GM19099 (cell line): Measurements from ENCODE around the gene NAPSA.

ENCODE experiments used
- POLR2A ChIP-seq: IDR thresholded peaks from 3 replicates; pipeline ENCODE4 v1.6.1; 2011; ENCODE audit warnings: low read depth; ENCODE audit not compliant: insufficient read length; ENCODE audit errors: extremely low read depth

Gene NAPSA

DNA sequence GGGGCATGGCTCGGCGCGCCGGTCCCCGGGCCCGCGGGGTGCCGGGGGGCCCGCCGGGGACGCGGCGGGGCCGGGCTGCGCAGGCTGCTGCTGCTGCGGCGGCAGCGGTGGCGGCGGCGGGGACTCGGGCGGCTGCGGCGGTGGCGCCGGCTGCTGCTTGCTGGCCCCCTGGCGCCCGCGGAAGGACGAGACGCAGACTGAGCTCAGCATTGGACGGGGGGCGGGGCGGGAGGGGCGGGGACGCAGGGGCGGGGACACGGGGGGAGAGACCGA, 36.6 kb downstream of the NAPSA start:
- TF ChIP-seq POLR2A: no peak

DNA sequence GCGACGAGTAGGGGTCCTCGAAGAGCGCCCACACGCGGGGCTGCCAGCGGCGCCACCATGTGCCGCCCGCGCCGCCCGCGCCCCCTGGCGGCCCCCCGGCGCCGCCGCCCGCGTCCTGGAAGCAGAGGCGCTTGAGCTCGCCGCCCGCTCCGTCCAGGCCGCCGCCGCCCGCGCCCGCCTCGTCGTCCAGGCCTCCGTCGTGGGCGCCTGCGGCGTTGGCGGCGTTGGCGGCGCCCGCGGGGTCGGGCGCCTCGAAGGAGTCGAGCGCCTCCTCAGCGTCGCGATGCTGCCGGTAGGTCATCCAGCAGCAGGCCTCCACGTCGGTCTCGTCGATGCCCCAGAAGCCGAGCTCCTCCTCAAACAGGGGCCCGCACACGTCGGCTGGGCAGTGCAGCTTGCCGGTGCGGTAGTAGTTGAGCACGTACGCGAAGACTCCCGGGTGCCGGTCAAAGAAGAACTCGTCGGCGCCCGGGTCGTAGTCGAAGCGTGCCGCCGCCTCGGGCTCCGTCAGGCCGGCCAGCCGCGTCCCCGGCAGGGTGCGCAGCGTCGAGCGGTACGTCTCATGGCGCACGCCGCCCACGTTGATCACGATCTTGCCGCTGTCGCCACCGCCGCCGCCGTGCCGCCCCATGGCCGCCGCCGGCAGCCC, 37.1 kb downstream of the NAPSA start:
- no peak for TF ChIP-seq POLR2A

GRCh38 chr19:50327461-50328223, 37.8 kb downstream of the NAPSA start:
- TF ChIP-seq POLR2A: no peak

DNA sequence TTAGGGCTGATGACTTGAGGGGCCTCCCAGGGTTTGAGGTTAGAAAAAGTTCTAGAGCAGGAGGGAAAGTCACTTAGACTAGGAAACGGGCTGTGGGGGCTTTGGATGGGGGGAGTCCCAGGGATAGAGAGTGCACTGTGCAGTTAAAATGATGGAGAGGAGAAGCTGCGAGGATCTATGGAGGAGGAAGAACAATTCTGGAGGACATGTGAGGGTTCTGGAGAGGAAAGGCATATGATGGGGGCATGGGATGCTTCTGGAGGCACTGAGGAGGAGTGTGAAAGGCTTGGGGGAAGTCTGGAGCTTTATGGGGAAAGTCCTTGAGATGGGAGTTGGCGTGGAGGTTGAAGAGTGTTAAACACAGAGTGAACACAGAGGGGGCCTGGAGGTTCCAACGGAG, 38.4 kb downstream of the NAPSA start:
- TF ChIP-seq POLR2A: no peak

DNA sequence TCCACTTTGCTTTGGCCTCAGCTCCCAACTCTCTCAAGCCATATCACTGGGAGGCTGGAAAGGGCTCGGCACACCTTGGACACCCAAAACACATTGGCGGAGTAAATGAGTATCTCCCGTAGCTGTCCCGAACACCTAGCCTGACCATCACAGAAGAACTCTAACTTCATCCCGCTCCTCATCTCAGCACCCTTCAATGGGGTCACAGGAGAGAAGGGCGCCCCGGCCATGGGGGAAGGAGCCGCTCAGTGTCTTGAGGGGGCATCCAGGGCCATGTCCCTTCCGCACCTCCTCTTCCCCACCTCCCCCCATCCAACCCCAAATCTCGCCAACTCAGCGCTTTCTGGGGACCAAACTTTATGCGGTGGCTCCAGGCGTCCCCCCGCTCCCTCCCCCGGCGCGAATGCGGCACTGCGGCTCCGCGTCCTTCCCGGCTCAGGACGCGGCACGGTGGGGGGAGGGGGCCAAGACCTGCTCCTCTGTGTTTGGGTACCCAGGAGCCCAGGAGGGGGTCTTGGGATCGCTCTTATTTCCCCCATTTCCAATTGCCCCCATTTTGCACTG, 39.3 kb downstream of the NAPSA start:
- TF ChIP-seq POLR2A: no peak

- TF ChIP-seq POLR2A: no peak
Measured at GRCh38 chr19:50325310-50326100, 39.9 kb downstream of the NAPSA start.

- TF ChIP-seq POLR2A: no peak
Measured at GRCh38 chr19:50324331-50324730, 41.1 kb downstream of the NAPSA start.

DNA sequence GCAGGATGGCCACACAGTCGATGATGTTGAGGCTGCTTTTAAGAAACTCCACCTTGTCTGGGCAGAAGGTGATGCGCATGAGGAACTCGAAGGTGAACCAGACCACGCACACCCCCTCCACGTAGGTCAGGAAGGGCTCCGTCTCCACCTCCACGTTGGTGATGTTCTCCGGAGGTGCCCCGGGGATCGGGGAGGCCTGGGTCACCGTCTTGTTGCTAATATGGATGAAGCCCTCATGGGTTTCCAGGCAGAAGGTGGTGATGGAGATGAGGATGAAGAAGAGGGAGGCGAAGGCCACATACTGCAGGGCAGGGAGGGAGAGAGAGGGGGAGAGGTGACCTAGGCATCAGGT, 41.7 kb downstream of the NAPSA start:
- no peak for TF ChIP-seq POLR2A

GRCh38 chr19:50322931-50323781, 42.3 kb downstream of the NAPSA start:
- TF ChIP-seq POLR2A: no peak

GRCh38 chr19:50322234-50322633, 43.2 kb downstream of the NAPSA start:
- no peak for TF ChIP-seq POLR2A

DNA sequence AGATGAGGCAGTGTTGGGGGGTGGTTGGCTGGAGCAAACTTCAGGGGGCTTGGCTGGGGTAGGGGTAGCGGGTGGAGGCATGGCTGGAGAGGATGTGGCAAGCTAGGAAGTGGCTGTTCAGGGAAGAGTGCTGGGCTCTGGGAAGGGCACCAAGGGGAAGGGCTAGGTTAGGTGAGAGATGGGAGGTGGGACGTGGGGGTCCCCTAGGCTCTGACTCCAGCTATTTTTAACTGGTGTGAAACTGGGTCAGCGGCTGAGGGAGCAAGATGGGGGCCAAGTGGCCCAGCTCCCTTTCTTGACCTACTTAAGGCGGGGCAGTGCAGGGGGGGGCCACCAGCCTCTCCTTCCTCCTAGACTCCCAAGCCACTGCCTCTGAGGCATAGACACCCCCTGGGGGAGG, 43.6 kb downstream of the NAPSA start:
- TF ChIP-seq POLR2A: no peak

DNA sequence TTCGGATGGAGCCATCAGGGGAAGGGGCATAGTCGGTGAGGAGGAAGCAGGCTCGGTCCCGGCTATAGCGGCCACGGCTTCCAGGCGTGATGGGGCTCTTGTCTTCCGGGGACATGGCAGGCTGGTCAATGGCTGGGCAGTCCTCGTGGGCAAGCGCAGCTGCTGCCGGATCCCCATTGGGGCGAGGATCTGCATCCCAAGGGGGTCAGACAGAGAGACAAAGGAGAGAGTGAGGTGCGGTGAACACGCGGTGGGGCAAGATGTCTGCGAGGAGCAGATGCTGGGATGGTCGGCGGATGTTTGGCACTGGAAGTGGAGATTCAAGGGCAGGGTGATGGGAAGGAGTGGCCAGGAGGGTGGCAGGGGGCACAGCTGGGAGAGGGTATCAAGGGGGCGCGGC, 44.8 kb downstream of the NAPSA start:
- no peak for TF ChIP-seq POLR2A

GRCh38 chr19:50320051-50320450, 45.4 kb downstream of the NAPSA start:
- no peak for TF ChIP-seq POLR2A

GRCh38 chr19:50319156-50319555, 46.3 kb downstream of the NAPSA start:
- no peak for TF ChIP-seq POLR2A

DNA sequence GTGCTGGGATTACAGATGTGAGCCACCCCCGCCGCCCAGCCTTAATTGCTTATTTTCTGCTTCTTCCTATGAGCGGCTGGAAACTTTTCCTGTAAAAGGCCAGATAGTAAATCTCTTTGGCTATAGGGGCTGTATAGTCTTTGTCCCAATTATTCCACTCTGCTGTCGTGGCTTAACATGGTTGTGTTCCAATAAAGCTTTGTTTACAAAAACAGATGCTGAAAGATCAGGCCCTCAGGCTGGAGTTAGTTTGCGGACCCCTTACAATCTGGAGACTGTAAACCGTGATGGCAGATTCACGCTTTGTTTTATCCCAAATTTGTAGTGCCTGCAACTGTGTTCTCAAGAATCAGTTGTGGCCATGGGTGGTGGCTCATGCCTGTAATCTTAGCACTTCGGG, 47.0 kb downstream of the NAPSA start:
- no peak for TF ChIP-seq POLR2A
